K562 (cell line): Measurements from ENCODE around the gene NDUFAF3. TPM values are rescaled to one million over a fixed set of nuclear protein-coding genes. Genes with fewer than 3 reads are reported as not detected.

Experiments used
- ERF ChIP-seq: fragments of 450-650 bp; formaldehyde crosslinking; IDR thresholded peaks from 2 replicates; pipeline ENCODE4 v1.4.0; 2020; ENCODE audit warnings: mild to moderate bottlenecking, mixed read lengths
- FOXP1 ChIP-seq: sonication (generic); formaldehyde crosslinking; IDR thresholded peaks from 2 replicates; pipeline ENCODE4 v1.8.0; 2022; ENCODE audit warnings: mild to moderate bottlenecking, missing genetic modification reagents
- HDAC8 ChIP-seq: fragments of 450-650 bp; IDR thresholded peaks from 2 replicates; pipeline ENCODE4 v1.6.1; 2016; ENCODE audit warnings: mild to moderate bottlenecking, missing genetic modification characterization, moderate library complexity, missing compliant biosample characterization
- HEY1 ChIP-seq: fragments of 250-450 bp; sonication (Bioruptor Pico); IDR thresholded peaks from 2 replicates; pipeline ENCODE4 v1.5.0; 2020; ENCODE audit warnings: mild to moderate bottlenecking, moderate library complexity, borderline replicate concordance
- KLF1 ChIP-seq: fragments of 450-650 bp; IDR thresholded peaks from 2 replicates; pipeline ENCODE4 v1.6.1; 2016; ENCODE audit warnings: missing genetic modification characterization, missing compliant biosample characterization
- PTTG1 ChIP-seq: fragments of 450-650 bp; IDR thresholded peaks from 2 replicates; pipeline ENCODE4 v1.6.1; 2016; ENCODE audit warnings: low read depth, mild to moderate bottlenecking, missing genetic modification characterization, missing compliant biosample characterization
- SNRNP70 ChIP-seq: fragments of 200-400 bp; formaldehyde crosslinking; optimal IDR thresholded peaks from 2 replicates; pipeline ENCODE3; 2017; ENCODE audit warnings: low read depth, low read length
- VEZF1 ChIP-seq: fragments of 200-800 bp; sonication (Bioruptor generic); IDR thresholded peaks from 2 replicates; pipeline ENCODE4 v1.6.1; 2017; ENCODE audit warnings: missing genetic modification characterization, missing compliant biosample characterization
- ZFP91 ChIP-seq: sonication (generic); formaldehyde crosslinking; IDR thresholded peaks from 2 replicates; pipeline ENCODE4 v1.8.0; 2022; ENCODE audit warnings: mild to moderate bottlenecking, missing genetic modification reagents
- ZNF12 ChIP-seq: sonication (generic); formaldehyde crosslinking; IDR thresholded peaks from 2 replicates; pipeline ENCODE4 v1.4.0; 2020; ENCODE audit warnings: mild to moderate bottlenecking, missing genetic modification reagents
- ZNF354B ChIP-seq: fragments of 250-450 bp; sonication (Bioruptor Pico); IDR thresholded peaks from 2 replicates; pipeline ENCODE4 v1.4.0; 2020
- ZNF57 ChIP-seq: fragments of 450-650 bp; formaldehyde crosslinking; IDR thresholded peaks from 2 replicates; pipeline ENCODE4 v1.4.0; 2020; ENCODE audit warnings: mild to moderate bottlenecking, moderate library complexity
- ZNF75A ChIP-seq: fragments of 450-650 bp; formaldehyde crosslinking; IDR thresholded peaks from 2 replicates; pipeline ENCODE4 v1.4.0; 2020; ENCODE audit warnings: mild to moderate bottlenecking
- ZNF79 ChIP-seq: fragments of 250-450 bp; sonication (Bioruptor Pico); IDR thresholded peaks from 2 replicates; pipeline ENCODE4 v1.4.0; 2020; ENCODE audit warnings: low read depth, mild to moderate bottlenecking, moderate library complexity
- polyA plus RNA-seq, 8 experiments: library from polyadenylated mRNA; depleted of rRNA in 4 of 8; stranded (reverse) in 5 of 8; unstranded in 3 of 8; fragments of >200 nt; fragmentation: Nextera tagmentation in 2 of 8; fragmentation: Illumina TruSeq in 1 of 8; extraction: Ambion mirVana in 2 of 8; extraction: Trizol in 1 of 8; gene quantifications; 2 replicates each; pipeline versions ENCODE4 v1.2.1 to v1.2.3, GENCODE V29; 2011 to 2014; ENCODE audit warnings: inconsistent platforms in 1 of 8, missing spikeins in 1 of 8
- total RNA-seq, 7 experiments: library from RNA; depleted of rRNA in 6 of 7; stranded (reverse); fragments of >200 nt in 6 of 7; fragmentation: Illumina TruSeq in 2 of 7; extraction: Trizol in 2 of 7; gene quantifications; 2 replicates each; pipeline versions ENCODE4 v1.2.1 to v1.2.3, GENCODE V29; 2011 to 2021; ENCODE audit warnings: low replicate concordance in 1 of 7
- TF ChIP-seq, protein P1 (sequence below): IDR thresholded peaks from 2 replicates; pipeline ENCODE4 v1.6.1; 2011; ENCODE audit warnings: borderline replicate concordance, low read depth, mild to moderate bottlenecking, moderate library complexity, low read length; ENCODE audit not compliant: insufficient read depth, poor library complexity, severe bottlenecking

NDUFAF3 gene
- total and polyA plus RNA-seq, 9 of the 15 experiments (the other 6 are each of a cell fraction or from before 2014, with no cell fraction given): 17.0 to 127 (median 36.3) TPM

- no peak for TF ChIP-seq ZNF79 (CRISPR knock-in tag)
- no peak for TF ChIP-seq HEY1
- TF ChIP-seq, protein P1, sequence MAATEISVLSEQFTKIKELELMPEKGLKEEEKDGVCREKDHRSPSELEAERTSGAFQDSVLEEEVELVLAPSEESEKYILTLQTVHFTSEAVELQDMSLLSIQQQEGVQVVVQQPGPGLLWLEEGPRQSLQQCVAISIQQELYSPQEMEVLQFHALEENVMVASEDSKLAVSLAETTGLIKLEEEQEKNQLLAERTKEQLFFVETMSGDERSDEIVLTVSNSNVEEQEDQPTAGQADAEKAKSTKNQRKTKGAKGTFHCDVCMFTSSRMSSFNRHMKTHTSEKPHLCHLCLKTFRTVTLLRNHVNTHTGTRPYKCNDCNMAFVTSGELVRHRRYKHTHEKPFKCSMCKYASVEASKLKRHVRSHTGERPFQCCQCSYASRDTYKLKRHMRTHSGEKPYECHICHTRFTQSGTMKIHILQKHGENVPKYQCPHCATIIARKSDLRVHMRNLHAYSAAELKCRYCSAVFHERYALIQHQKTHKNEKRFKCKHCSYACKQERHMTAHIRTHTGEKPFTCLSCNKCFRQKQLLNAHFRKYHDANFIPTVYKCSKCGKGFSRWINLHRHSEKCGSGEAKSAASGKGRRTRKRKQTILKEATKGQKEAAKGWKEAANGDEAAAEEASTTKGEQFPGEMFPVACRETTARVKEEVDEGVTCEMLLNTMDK: no peak
- no peak; the same call in 1 of the 2 replicates for TF ChIP-seq FOXP1 (CRISPR knock-in tag)
- TF ChIP-seq ERF (CRISPR knock-in tag): 0 out of 2 replicates have a peak, but pooled peaks have one; percentile 41
- no peak for TF ChIP-seq ZNF57 (CRISPR knock-in tag)
- no peak for TF ChIP-seq ZNF354B (CRISPR knock-in tag)
- TF ChIP-seq VEZF1 (CRISPR knock-in tag): peak; percentile 66
- no peak for TF ChIP-seq ZFP91 (CRISPR knock-in tag)
- TF ChIP-seq PTTG1 (tag): no peak
- 0 out of 2 replicates have a peak, but pooled peaks have one; percentile 17 for TF ChIP-seq ZNF75A
- TF ChIP-seq ZNF12 (CRISPR knock-in tag): no peak
- TF ChIP-seq SNRNP70: no peak
- TF ChIP-seq KLF1 (tag): 0 out of 2 replicates have a peak, but pooled peaks have one; percentile 29
- TF ChIP-seq HDAC8: no peak
These were observed 3.8 kb upstream of the NDUFAF3 start, which contains the start of gene DALRD3 (continued) for GRCh38 chr3:49017971-49018706.
